Esophagus squamous epithelium (tissue), 5 donors: ENCODE results near the gene CCDC170. TPM values are rescaled to one million over a fixed set of nuclear protein-coding genes. Genes with fewer than 3 reads are reported as not detected.

Source experiments
- DNase-seq: peaks from one replicate; lab custom pipeline; 2025; lab: John Stamatoyannopoulos, UW
- H3K27ac ChIP-seq, 4 donors: fragments of 200-600 bp; sonication (generic); one replicate each; pipeline ENCODE4 v1.5.1; 2016 to 2019; ENCODE audit warnings: mild to moderate bottlenecking in 1 of 4
- H3K27me3 ChIP-seq, 4 donors: fragments of 200-600 bp; sonication (generic); 1 replicate in 3 of 4; 2 replicates in 1 of 4; pipeline versions ENCODE4 v1.5.1 to v1.6.0; 2017 to 2021; ENCODE audit warnings: antibody characterized with exemption in 1 of 4
- H3K36me3 ChIP-seq, 3 donors: fragments of 200-600 bp; sonication (generic); one replicate each; pipeline ENCODE4 v1.5.1; 2016 to 2019
- H3K4me1 ChIP-seq, 3 donors: fragments of 200-600 bp; sonication (generic); one replicate each; pipeline ENCODE4 v1.5.1; 2017 to 2019
- H3K4me3 ChIP-seq, 4 donors: fragments of 200-600 bp; sonication (generic); 1 replicate in 3 of 4; 2 replicates in 1 of 4; pipeline ENCODE4 v1.5.1; 2016 to 2019; ENCODE audit warnings: mild to moderate bottlenecking in 2 of 4, moderate library complexity in 1 of 4
- H3K9me3 ChIP-seq, 3 donors: fragments of 200-600 bp; sonication (generic); one replicate each; pipeline ENCODE4 v1.5.1; 2016 to 2019
- CTCF ChIP-seq, 6 experiments: fragments of 450-650 bp in 4 of 6; fragments of 200-600 bp in 2 of 6; sonication (generic) in 2 of 6; IDR thresholded peaks; one replicate each; pipeline ENCODE4 v1.5.1; 2016 to 2019; ENCODE audit warnings: antibody characterized with exemption in 6 of 6, mild to moderate bottlenecking in 4 of 6, moderate library complexity in 4 of 6
- POLR2A ChIP-seq, 4 donors: fragments of 450-650 bp; IDR thresholded peaks; one replicate each; pipeline ENCODE4 v1.6.1; 2017; ENCODE audit warnings: antibody characterized with exemption in 4 of 4, mild to moderate bottlenecking in 4 of 4, moderate library complexity in 3 of 4
- WGBS, 2 donors: methylation state at CpG; one replicate each; pipeline ENCODE4 v1.1.5; 2018; 5-methylcytosine and 5-hydroxymethylcytosine counted together
- intact Hi-C: fragments of 100-400 bp; cut with DNase I; formaldehyde crosslinking; loops from one replicate; pipeline ENCODE4 v1.15.0; 2022
- total RNA-seq, 4 donors: library from RNA; depleted of rRNA; stranded (reverse); fragments of >200 nt; gene quantifications; one replicate each; pipeline ENCODE4 v1.1.0, GENCODE V29; 2016
- donor health status: DM: yes; HTN: yes; CAD: no.

CCDC170 gene
- total RNA-seq, 4 donors from 2014 or later, result 0.70 to 3.3 (median 0.95) TPM; not detected in 1

DNA sequence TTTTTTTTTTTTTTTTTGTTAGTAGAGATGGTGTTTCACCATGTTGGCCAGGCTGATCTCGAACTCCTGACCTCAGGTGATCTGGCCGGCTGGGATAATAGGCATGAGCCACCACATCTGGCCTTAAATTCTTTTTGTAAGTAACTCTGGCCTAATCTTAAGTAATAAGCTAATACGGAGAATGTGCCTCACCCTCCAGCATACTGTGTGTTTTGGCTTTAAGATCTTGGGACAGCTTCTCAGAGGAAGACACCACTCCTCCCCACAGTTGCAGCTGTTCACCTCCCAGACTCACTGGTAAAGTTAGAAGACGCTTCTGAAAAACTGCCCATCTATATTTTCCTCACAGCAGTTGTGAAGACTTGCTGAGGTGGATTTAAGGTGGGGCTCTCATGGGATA is 120.8 kb downstream of the CCDC170 start:
- Histone ChIP-seq H3K27ac (no peak overlapping the region), H3K9me3 (no peaks in the 10 kb centered on the region), H3K4me1 (no peaks in the 10 kb centered on the region), H3K4me3 (no peak overlapping the region), H3K27me3 (no peaks in the 10 kb centered on the region), H3K36me3 (no peaks in the 10 kb centered on the region)
- intact Hi-C loops, result no loop called here
- 80 to 88% methylated on average over 3 to 4 of the region's 4 CpGs for WGBS, 2 donors
- no peak for DNase-seq
- TF ChIP-seq CTCF (IDR thresholded peaks at IDR 0.05), result no peak
- no peak for TF ChIP-seq POLR2A (IDR thresholded peaks at IDR 0.05)

GRCh38 chr6:151616091-151616513 is 122.3 kb downstream of the CCDC170 start:
- Histone ChIP-seq H3K27me3 (no peaks in the 10 kb centered on the region), H3K27ac (no peak overlapping the region), H3K36me3 (no peaks in the 10 kb centered on the region), H3K4me1 (no peaks in the 10 kb centered on the region), H3K9me3 (no peaks in the 10 kb centered on the region), H3K4me3 (no peak overlapping the region)
- 42 to 51% methylated on average over 5 of the region's 5 CpGs for WGBS, 2 donors
- TF ChIP-seq CTCF (IDR thresholded peaks at IDR 0.05) (no peak), POLR2A (IDR thresholded peaks at IDR 0.05) (no peak)
- intact Hi-C loops, result no loop called here
- no peak for DNase-seq

GRCh38 chr6:151616600-151616999 is 122.8 kb downstream of the CCDC170 start:
- no peaks in the 10 kb centered on the region for H3K27me3 ChIP-seq
- intact Hi-C loops, result no loop called here
- no peak for DNase-seq
- no peaks in the 10 kb centered on the region for H3K4me1 ChIP-seq
- H3K27ac ChIP-seq, result no peak overlapping the region
- no peaks in the 10 kb centered on the region for H3K36me3 ChIP-seq
- no peak for TF ChIP-seq POLR2A (IDR thresholded peaks at IDR 0.05)
- no peak for TF ChIP-seq CTCF (IDR thresholded peaks at IDR 0.05)
- H3K9me3 ChIP-seq, result no peaks in the 10 kb centered on the region
- no peak overlapping the region for H3K4me3 ChIP-seq
- WGBS, 2 donors, result 80 to 85% methylated on average over 1 of the region's 2 CpGs

DNA sequence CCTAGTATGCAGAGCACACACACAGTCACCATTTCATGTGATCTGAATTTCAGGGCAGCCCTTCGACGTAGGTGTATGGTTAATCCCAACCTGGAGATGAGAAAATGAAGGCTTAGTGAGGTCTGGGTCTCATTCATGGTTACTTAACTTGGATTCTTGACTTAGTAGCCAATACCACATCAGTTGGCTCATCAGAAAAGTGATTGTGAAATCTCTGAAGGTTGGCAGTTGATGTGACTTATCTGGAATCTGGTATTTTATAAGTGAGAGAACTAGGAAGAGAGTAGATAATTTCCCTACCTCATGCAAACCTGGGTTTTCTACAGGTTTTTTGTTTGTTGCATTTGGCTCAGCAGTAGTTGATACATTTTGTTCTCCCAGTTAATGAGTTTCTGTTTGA is 123.7 kb downstream of the CCDC170 start:
- 85 to 100% methylated on average over 2 of the region's 2 CpGs for WGBS, 2 donors
- H3K36me3 ChIP-seq, result no peaks in the 10 kb centered on the region
- no peak for TF ChIP-seq CTCF (IDR thresholded peaks at IDR 0.05)
- TF ChIP-seq POLR2A (IDR thresholded peaks at IDR 0.05), result no peak
- DNase-seq, result no peak
- no peak overlapping the region for H3K27ac ChIP-seq
- intact Hi-C loops, result no loop called here
- H3K4me3 ChIP-seq, result no peak overlapping the region
- no peaks in the 10 kb centered on the region for H3K4me1 ChIP-seq
- no peaks in the 10 kb centered on the region for H3K9me3 ChIP-seq
- no peaks in the 10 kb centered on the region for H3K27me3 ChIP-seq

- no peaks in the 10 kb centered on the region for H3K9me3 ChIP-seq
- TF ChIP-seq POLR2A (IDR thresholded peaks at IDR 0.05) (no peak), CTCF (IDR thresholded peaks at IDR 0.05) (no peak)
- WGBS, 2 donors, result 78 to 79% methylated on average over 2 to 4 of the region's 4 CpGs
- no peak for DNase-seq
- no peak overlapping the region for H3K27ac ChIP-seq
- intact Hi-C loops, result no loop called here
- no peaks in the 10 kb centered on the region for H3K4me1 ChIP-seq
- H3K27me3 ChIP-seq, result no peaks in the 10 kb centered on the region
- H3K36me3 ChIP-seq, result no peaks in the 10 kb centered on the region
- H3K4me3 ChIP-seq, result no peak overlapping the region
Measured at GRCh38 chr6:151618717-151619116, 124.9 kb downstream of the CCDC170 start.
